HEK293 (cell line): ENCODE measurements around the gene ARHGEF2.
A peak's percentile ranks its signal among the peaks of the same experiment; 100 is the strongest.

Experiments
- KLF1 ChIP-seq: fragments of 450-650 bp; formaldehyde crosslinking; IDR thresholded peaks from 2 replicates; pipeline ENCODE4 v1.5.1; 2016; ENCODE audit warnings: missing biosample characterization, missing genetic modification characterization
- KLF17 ChIP-seq: fragments of 450-650 bp; formaldehyde crosslinking; IDR thresholded peaks from 2 replicates; pipeline ENCODE4 v1.5.1; 2016; ENCODE audit warnings: missing biosample characterization, missing genetic modification characterization
- KLF7 ChIP-seq: fragments of 450-650 bp; formaldehyde crosslinking; IDR thresholded peaks from 2 replicates; pipeline ENCODE4 v1.5.1; 2016; ENCODE audit warnings: missing biosample characterization, missing genetic modification characterization, borderline replicate concordance
- KLF9 ChIP-seq: fragments of 450-650 bp; formaldehyde crosslinking; IDR thresholded peaks from 2 replicates; pipeline ENCODE4 v1.5.1; 2016; ENCODE audit warnings: missing biosample characterization, missing genetic modification characterization, low read depth
- PRDM10 ChIP-seq: fragments of 450-650 bp; formaldehyde crosslinking; IDR thresholded peaks from 2 replicates; pipeline ENCODE4 v1.5.1; 2016; ENCODE audit warnings: missing biosample characterization, missing genetic modification characterization
- PRDM6 ChIP-seq: fragments of 450-650 bp; formaldehyde crosslinking; IDR thresholded peaks from 2 replicates; pipeline ENCODE4 v1.5.1; 2017; ENCODE audit warnings: missing biosample characterization, missing genetic modification characterization
- SALL2 ChIP-seq: fragments of 450-650 bp; formaldehyde crosslinking; IDR thresholded peaks from 2 replicates; pipeline ENCODE4 v1.5.0; 2017; ENCODE audit warnings: missing biosample characterization, mild to moderate bottlenecking, missing genetic modification characterization, borderline replicate concordance
- SP3 ChIP-seq: fragments of 450-650 bp; formaldehyde crosslinking; IDR thresholded peaks from 2 replicates; pipeline ENCODE4 v1.5.1; 2016; ENCODE audit warnings: missing biosample characterization, missing genetic modification characterization
- ZBTB17 ChIP-seq: fragments of 450-650 bp; formaldehyde crosslinking; IDR thresholded peaks from 2 replicates; pipeline ENCODE4 v1.5.1; 2016; ENCODE audit warnings: missing biosample characterization, missing genetic modification characterization
- ZFP41 ChIP-seq: fragments of 450-650 bp; formaldehyde crosslinking; IDR thresholded peaks from 2 replicates; pipeline ENCODE4 v1.5.1; 2016; ENCODE audit warnings: missing biosample characterization, missing genetic modification characterization, borderline replicate concordance
- ZNF175 ChIP-seq: fragments of 450-650 bp; formaldehyde crosslinking; IDR thresholded peaks from 2 replicates; pipeline ENCODE4 v1.5.1; 2016; ENCODE audit warnings: missing biosample characterization, missing genetic modification characterization
- ZNF26 ChIP-seq: fragments of 450-650 bp; formaldehyde crosslinking; IDR thresholded peaks from 2 replicates; pipeline ENCODE4 v1.5.1; 2016; ENCODE audit warnings: missing biosample characterization, missing genetic modification characterization
- ZNF280C ChIP-seq: fragments of 450-650 bp; formaldehyde crosslinking; IDR thresholded peaks from 2 replicates; pipeline ENCODE4 v1.5.1; 2016; ENCODE audit warnings: missing biosample characterization, missing genetic modification characterization
- ZNF335 ChIP-seq: fragments of 450-650 bp; formaldehyde crosslinking; conservative IDR thresholded peaks from 2 replicates; pipeline ENCODE4 v1.5.1; 2016; ENCODE audit warnings: missing biosample characterization, missing genetic modification characterization
- ZNF366 ChIP-seq: fragments of 450-650 bp; formaldehyde crosslinking; conservative IDR thresholded peaks from 2 replicates; pipeline ENCODE4 v1.5.1; 2016; ENCODE audit warnings: missing biosample characterization, missing genetic modification characterization
- ZNF391 ChIP-seq: fragments of 450-650 bp; formaldehyde crosslinking; IDR thresholded peaks from 2 replicates; pipeline ENCODE4 v1.5.1; 2016; ENCODE audit warnings: low read depth, missing biosample characterization, missing genetic modification characterization, borderline replicate concordance
- ZNF514 ChIP-seq: fragments of 450-650 bp; formaldehyde crosslinking; IDR thresholded peaks from 2 replicates; pipeline ENCODE4 v1.5.1; 2016; ENCODE audit warnings: missing biosample characterization, missing genetic modification characterization
- ZNF518A ChIP-seq: fragments of 450-650 bp; formaldehyde crosslinking; conservative IDR thresholded peaks from 2 replicates; pipeline ENCODE4 v1.5.1; 2016; ENCODE audit warnings: low read depth, missing biosample characterization, missing genetic modification characterization
- ZNF561 ChIP-seq: fragments of 450-650 bp; IDR thresholded peaks from 2 replicates; pipeline ENCODE4 v1.5.1; 2018; ENCODE audit warnings: missing biosample characterization, missing genetic modification characterization, borderline replicate concordance
- ZNF610 ChIP-seq: fragments of 450-650 bp; formaldehyde crosslinking; IDR thresholded peaks from 2 replicates; pipeline ENCODE4 v1.5.1; 2016; ENCODE audit warnings: missing biosample characterization, missing genetic modification characterization, borderline replicate concordance
- ZNF660 ChIP-seq: fragments of 450-650 bp; IDR thresholded peaks from 2 replicates; pipeline ENCODE4 v1.5.1; 2018; ENCODE audit warnings: missing biosample characterization, mild to moderate bottlenecking, missing genetic modification characterization
- ZNF670 ChIP-seq: fragments of 450-650 bp; formaldehyde crosslinking; IDR thresholded peaks from 2 replicates; pipeline ENCODE4 v1.5.1; 2016; ENCODE audit warnings: missing biosample characterization, missing genetic modification characterization, low read depth
- ZNF843 ChIP-seq: fragments of 450-650 bp; formaldehyde crosslinking; IDR thresholded peaks from 2 replicates; pipeline ENCODE4 v1.5.1; 2016; ENCODE audit warnings: missing biosample characterization, missing genetic modification characterization

ARHGEF2 gene

GRCh38 chr1:155911156-155912055 is 66.9 kb downstream of the ARHGEF2 start, which contains the start of gene RIT1 (continued):
- no peak for TF ChIP-seq ZNF610 (tag by site-specific recombination)
- TF ChIP-seq PRDM10 (tag by site-specific recombination): peak; percentile 56; the same call in 1 of the 2 replicates
- TF ChIP-seq ZFP41 (tag by site-specific recombination): no peak
- TF ChIP-seq ZNF660 (tag by site-specific recombination): peak; percentile 28; the same call in 1 of the 2 replicates
- TF ChIP-seq ZNF280C (tag by site-specific recombination): no peak
- no peak for TF ChIP-seq ZNF670
- peak; percentile 99 for TF ChIP-seq KLF9 (tag by site-specific recombination)
- peak; percentile 50 for TF ChIP-seq ZNF335 (tag by site-specific recombination)
- no peak for TF ChIP-seq ZNF175 (tag by site-specific recombination)
- TF ChIP-seq ZNF26 (tag by site-specific recombination): no peak
- TF ChIP-seq SALL2 (tag by site-specific recombination): no peak
- peak; percentile 81 for TF ChIP-seq PRDM6 (tag by site-specific recombination)
- no peak for TF ChIP-seq ZNF843 (tag by site-specific recombination)
- peak; percentile 94 for TF ChIP-seq SP3 (tag by site-specific recombination)
- TF ChIP-seq ZNF518A (tag by site-specific recombination): no peak
- TF ChIP-seq KLF7 (tag by site-specific recombination): peak; percentile 55; the same call in 1 of the 2 replicates
- TF ChIP-seq ZNF391 (tag by site-specific recombination): no peak
- no peak for TF ChIP-seq ZNF366
- peak; percentile 85 for TF ChIP-seq KLF1 (tag by site-specific recombination)
- TF ChIP-seq ZNF514 (tag by site-specific recombination): no peak
- no peak for TF ChIP-seq ZBTB17
- TF ChIP-seq KLF17 (tag by site-specific recombination): peak; percentile 61
- TF ChIP-seq ZNF561 (tag by site-specific recombination): no peak
